ENCODE data around the gene ALPK1.
"Not testable (repeated sequence)": the region's sequence is repeated elsewhere in the genome, so short reads cannot be mapped to it uniquely, and the experiment has no call there.

The ALPK1 gene

DNA sequence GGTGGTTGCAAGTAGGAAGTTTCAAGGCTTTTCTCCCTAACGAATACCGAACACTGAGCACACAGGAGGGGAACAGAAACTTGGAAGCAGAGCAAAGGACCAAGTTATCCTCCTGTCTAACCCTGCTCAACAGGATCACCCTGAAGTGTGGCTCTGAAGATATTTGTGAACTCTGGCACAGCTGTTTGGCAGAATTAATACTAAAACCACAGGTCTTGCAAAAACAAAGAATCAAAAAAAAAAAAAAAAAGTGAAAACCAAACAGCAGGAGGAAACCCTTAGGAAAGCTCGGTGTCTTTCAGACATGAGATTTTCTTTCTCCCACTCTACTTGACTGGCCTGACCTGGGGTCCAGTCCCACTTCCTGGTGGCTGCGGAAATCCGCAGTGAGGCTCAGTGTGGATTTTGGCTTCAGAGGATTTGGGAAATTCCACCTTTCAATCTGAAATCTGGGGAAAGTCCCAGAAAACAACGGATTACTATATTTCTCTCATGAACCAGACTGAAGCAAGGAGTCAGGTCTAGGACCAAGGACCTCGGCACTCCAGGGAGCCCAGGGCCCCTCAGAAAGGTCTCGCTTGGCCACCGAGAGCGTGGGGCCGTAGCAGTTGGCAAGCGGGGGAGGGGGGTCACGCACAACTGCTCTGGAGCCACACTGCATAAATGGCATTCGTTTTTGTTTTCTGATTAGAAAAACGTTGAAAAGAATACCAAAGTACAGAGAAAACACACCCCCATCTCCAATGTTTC, 12.3 kb upstream of the ALPK1 start:
- DNase-seq = no peak

GRCh38 chr4:112287258-112287989, 9.7 kb upstream of the ALPK1 start:
- no peak for DNase-seq

GRCh38 chr4:112288455-112288854, 8.7 kb upstream of the ALPK1 start:
- no peak for DNase-seq

DNA sequence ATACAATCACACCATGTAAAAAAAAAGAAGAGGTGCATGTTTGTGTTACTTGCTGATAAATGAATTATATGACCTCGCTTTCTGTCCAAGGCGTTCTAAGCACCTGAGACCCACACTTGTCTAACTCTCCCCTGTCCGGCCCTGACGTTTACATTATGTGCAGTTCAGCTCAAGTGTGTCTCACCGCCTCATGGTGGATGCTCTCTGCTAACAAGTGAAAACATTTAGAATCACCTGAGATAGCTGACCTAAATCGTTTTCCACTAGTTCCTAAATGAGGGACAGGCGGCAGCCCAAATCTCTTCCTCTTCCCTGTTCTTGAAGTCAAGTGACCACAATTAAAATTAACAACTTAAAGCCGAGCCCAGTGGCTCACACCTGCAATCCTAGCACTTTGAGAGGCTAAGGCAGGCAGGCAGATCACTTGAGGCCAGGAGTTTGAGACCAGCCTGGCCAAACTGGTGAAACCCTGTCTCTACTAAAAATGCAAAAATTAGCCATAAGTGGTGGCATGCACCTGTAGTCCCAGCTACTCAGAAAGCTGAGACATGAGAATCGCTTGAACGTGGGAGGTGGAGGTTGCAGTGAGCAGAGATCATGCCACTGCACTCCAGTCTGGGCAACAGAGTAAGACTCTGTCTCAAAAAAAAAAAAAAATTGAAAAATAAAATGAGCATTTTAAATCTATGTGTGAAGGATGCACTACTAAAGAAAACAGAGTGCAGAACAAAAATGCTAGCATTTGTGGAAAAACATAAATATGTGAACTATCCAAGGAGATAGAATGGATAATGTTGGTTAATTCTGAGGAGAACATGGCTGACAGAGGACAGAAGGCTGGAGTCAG, 7.5 kb upstream of the ALPK1 start:
- DNase-seq = no peak

GRCh38 chr4:112290341-112290740, 6.8 kb upstream of the ALPK1 start:
- no peak for DNase-seq

- no peak for DNase-seq
Observed at GRCh38 chr4:112299721-112300120, 2.6 kb downstream of the ALPK1 start.

- no peak for DNase-seq
Observed at GRCh38 chr4:112302320-112303274, 5.4 kb downstream of the ALPK1 start.

DNA sequence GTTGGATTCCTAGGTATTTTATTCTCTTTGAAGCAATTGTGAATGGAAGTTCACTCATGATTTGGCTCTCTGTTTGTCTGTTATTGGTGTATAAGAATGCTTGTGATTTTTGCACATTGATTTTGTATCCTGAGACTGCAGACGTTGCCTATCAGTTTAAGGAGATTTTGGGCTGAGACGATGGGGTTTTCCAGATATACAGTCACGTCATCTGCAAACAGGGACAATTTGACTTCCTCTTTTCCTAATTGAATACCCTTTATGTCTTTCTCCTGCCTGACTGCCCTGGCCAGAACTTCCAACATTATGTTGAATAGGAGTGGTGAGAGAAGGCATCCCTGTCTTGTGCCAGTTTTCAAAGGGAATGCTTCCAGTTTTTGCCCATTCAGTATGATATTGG, 8.3 kb downstream of the ALPK1 start:
- DNase-seq = not testable (repeated sequence)

- not testable (repeated sequence) for DNase-seq
Observed at GRCh38 chr4:112309263-112309791, 12.2 kb downstream of the ALPK1 start.

- DNase-seq = no peak
Observed at GRCh38 chr4:112311516-112311915, 14.3 kb downstream of the ALPK1 start.

DNA sequence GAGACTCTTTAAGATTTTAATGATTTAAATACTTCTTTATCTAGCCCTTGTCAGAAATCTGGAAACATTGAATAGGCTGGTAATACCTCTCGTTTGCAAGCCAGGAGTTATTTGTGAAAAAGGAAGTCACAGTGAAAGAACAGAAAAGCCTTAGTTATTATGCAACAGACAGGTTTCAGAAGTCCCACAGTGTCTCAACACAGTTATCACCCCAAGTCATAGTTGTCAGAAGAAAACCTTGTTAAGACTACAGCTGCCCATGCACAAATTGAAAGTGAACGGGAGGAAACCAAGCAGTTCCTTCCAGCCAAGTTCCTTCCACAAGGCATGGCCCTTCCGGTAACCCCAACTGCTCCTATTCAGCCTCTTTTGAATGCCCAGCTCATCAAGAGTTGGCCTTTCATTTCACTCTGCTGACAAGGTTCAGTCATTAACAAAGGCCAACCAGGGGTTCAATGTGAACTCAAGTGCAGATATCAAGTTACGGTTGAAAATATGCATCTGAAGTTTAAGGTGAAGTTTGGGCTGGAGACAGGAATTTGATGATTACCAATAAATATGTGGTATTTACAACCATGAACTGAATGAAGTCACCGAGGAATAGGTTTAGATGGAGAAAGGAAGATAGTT, 15.6 kb downstream of the ALPK1 start:
- no peak for DNase-seq

DNA sequence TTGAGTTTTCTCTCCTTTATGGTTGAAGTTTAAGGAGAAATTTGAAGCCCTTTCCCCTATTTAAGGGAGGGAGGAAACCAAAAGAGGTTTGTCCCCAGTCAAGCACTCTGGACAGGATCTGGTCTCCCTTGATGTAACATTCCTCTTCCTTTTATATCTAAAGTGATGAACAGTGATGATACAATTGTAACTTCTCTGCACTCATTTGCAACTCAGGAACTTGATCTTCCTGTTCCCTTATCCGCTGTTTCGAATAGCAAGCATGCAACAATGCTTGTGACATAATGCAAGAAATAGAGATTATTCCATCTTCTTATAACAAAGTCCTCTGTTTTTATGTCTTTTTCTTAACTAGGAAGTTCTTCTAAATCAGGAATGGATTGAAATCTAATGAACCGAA, 18.3 kb downstream of the ALPK1 start:
- no peak for DNase-seq

- DNase-seq = no peak
Observed at GRCh38 chr4:112316360-112316759, 19.2 kb downstream of the ALPK1 start.

DNA sequence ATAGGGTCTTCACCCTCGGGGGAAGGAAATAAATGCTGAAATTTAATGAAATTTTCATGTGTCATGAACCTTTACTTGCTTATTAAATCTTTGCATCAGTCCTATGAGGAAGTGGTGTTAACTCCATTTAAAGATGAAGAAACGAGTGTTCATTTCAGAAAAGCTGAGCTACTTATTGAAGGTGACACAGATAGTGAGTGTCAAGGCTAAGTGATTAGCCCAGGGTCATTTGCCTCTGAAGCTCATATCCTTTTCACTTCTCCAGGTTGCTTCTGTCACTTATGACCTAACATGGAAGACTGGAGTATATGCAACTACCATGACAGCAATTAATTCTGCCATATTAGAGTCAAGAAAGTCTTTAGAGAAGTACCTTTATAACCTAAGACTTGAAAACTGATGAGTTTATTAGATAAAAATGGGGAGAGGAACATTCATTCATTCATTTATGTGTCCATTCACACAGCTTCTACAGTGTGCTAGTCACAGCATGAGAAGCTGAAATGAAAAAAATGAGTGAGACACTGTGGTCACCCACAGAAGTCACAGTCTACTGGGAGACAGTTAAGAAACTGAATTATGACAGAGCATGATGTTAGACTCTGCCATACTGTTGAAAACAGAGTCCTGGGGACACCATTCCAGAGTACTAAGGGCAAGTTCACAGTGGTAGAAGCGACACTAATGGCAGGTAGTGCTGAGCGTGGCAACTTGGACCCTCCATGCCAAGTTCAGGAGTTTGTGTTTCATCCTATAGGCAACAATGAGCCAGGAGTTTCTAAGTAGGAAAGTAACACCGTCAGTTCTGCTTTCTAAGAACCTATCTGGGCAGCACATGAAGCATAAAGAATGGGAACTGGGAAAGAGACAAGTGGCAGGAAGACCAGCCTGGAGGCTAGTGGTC, 21.3 kb downstream of the ALPK1 start:
- no peak for DNase-seq

DNA sequence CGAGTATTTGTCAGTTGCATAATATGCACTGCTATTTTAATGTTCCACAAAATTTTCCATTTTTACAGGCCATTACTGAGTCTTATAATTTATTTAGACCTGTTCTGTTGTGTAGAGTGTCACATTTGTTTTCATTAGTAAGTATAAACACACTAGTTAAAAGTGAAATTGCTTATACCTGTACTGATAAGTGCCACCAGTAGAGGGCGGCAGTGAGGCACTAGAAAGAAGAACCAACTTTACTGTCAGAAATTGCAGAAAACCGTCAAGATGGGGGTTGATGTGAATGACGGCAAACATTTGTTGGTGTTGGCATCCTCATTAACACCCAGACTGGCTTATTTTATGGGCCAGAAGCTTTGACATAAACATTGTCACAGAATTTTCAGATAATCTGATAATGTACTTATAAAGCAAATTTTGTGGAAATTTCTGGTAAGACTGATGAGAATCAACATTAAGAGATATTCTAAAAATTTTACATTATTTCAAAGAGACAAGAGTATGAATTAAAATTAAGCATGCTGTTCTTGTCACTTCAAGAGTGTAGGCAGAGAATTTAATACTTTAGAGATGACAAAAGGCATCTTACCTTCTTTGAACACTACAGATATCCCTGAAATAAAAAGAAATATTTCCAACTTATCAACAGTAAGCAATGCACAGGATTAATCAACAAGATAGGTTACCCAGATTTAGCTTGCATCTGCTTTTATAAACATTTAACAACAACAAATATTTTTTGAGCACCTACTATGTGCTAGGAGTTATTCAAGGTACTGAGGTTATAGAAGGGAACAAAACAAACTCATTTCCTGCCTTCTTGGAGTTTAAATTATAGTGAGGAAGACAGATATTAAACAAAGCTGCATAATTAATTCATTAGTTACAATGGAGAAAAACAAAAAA, 24.9 kb downstream of the ALPK1 start:
- DNase-seq = peak; percentile 81 to 83

- DNase-seq = no peak
Observed at GRCh38 chr4:112322866-112323265, 25.7 kb downstream of the ALPK1 start.

DNA sequence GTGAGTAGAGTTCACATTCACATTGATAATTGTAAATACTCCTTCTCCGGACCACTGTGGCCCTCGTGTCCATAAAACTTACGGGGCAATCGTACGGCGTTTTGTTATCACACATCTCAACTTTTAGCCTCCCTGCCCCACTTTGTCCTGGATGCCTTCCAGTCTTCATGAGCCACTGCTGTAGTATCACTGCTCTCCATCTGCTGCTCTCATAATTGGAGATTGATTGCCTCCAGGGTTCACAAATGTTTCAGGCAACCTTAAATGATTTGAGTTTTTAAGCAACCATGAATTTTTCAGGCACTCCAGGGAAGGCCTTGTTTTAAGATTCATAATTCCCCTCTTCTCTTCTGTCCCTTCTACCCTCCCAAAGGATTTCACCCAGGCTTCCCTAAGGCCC, 28.4 kb downstream of the ALPK1 start:
- DNase-seq = no peak

DNA sequence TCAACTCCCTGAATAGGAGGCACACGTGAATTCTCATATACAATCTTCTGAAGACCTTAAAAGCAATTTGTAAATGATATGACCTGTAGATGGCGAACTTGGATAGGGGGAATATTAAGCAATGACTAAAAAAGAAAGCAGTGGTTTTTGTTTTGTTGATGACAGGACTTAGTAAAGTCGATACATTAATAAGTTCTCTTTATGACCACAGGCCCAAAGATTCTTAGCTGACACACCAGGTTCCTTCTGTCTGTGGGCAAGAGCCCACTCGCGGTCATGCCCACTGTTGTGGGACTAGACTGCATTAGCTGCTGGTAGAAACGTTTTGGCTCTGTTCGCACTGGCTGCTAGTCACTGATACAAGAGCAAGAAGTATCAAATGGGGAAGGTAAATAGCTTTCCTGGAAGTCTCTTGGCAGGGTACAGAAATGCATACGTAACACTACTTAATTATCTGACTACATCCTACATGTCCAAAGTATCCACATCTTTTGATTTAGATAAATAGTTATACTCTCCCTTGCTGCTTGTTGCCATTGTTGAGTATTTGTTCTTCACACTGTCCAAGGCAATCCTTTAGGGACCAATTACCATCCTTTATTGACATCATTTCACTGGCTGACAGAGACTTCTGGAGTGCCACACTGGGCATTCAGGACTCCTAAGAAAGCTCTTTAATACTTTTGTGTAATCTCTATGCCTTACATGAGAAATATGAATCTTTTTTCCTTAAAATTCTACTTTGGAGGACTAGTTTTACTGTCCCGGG, 31.0 kb downstream of the ALPK1 start:
- no peak for DNase-seq

DNA sequence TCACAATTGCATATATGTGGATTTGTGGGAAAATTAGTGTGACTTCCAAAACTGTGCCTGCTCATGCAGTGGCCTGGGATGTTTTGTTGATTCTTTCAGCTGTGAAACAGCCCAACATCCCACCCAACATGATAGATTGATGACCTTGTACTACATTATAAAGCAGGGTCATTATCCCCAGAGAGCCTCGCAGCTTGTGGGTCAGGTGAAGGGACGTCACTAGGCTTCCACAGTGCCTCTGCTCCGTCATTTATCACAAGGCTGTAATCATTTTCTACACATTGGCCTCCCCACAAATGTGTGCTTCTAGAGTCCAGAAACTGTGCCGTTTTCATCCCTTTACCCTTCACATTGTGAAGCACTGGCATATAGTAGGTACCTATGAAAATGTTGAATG, 31.6 kb downstream of the ALPK1 start:
- DNase-seq = no peak
